HG03378 (cell line): ENCODE measurements around the gene TAF6L.
"Not testable (repeated sequence)": the region's sequence is repeated elsewhere in the genome, so short reads cannot be mapped to it uniquely, and the experiment has no call there.

ENCODE experiments used
- ATAC-seq: cut with Tn5 transposase; IDR thresholded peaks from one replicate; pipeline ENCODE4 v1.9.1; 2021; ENCODE audit warnings: mild to moderate bottlenecking, moderate library complexity; ENCODE audit not compliant: unreplicated experiment

Gene TAF6L

DNA sequence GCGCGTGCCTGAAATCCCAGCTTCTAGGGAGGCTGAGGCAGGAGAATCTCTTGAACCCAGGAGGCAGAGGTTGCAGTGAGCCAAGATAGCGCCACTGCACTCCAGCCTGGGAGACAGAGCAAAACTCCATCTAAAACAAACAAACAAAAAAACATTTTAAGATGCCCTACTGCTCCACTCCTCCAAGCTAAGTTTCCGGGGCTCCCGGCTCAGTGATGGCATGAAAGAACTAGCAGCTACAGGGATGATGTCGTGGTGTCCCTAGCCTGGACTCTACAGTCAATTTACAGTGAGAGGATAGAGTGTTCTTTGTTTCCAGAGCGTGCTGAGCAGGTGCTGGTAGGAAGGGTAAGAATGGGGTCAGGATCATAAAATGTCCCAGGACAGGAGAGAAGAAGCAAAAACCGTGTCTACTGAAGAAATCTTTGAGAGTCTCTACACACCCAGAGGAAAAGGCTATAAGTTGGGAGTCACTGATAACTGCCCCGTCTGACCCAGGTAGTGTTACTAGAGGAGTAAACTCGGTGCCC is 16.0 kb upstream of the TAF6L start:
- ATAC-seq = no peak

- ATAC-seq = no peak
These were observed 13.1 kb upstream of the TAF6L start for GRCh38 chr11:62757846-62758788.

DNA sequence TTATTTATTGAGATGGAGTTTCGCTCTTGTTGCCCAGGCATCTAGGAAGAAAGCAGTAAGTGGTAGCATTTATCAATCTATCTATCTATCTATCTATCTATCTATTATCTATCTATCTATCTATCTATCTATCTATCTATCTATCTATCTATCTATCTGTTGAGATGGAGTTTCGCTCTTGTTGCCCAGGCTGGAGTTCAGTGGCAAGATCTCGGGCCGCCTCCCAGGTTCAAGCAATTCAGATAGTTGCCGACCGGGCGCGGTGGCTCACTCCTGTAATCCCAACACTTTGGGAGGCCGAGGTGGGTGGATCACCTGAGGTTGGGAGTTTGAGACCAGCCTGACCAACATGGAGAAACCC is 10.3 kb upstream of the TAF6L start:
- ATAC-seq = not testable (repeated sequence)

GRCh38 chr11:62770778-62771143 is 435 bp upstream of the TAF6L start:
- peak; percentile 2 for ATAC-seq

DNA sequence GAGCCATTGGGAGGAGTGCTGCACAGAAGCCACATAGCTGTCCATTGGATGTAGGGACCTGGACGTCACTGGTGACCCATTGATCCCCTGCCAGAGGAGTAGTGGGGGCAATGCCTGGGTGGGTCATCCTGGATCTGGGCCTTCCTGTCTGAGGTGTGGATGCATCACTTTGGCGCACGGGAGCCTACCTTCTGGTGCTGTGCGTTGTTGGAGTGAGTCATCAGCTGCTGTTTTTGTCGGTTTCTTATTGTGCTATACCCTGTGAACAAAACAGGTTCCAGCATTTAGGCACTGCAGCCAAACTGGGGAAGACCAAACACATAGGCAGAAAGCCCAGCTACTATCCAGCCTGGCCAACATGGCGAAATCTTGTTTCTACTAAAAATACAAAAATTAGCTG is 3.2 kb downstream of the TAF6L start:
- ATAC-seq = no peak

DNA sequence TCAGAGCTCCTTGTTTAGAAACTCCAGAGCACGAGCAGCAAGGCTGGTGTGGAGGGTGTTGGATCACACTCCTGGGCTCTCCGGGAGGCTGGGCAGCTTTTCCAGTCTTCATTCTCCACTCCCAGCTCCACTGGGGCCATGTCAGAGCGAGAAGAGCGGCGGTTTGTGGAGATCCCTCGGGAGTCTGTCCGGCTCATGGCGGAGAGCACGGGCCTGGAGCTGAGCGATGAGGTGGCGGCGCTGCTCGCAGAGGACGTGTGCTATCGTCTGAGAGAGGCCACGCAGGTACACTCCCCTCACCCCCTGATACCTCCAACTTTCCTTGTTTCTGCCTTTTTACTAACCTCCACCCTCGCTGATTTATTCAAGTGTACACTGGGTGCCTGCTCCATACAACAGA is 4.5 kb downstream of the TAF6L start:
- ATAC-seq = no peak

- ATAC-seq = no peak
These were observed 6.2 kb downstream of the TAF6L start for GRCh38 chr11:62777389-62777788.

DNA sequence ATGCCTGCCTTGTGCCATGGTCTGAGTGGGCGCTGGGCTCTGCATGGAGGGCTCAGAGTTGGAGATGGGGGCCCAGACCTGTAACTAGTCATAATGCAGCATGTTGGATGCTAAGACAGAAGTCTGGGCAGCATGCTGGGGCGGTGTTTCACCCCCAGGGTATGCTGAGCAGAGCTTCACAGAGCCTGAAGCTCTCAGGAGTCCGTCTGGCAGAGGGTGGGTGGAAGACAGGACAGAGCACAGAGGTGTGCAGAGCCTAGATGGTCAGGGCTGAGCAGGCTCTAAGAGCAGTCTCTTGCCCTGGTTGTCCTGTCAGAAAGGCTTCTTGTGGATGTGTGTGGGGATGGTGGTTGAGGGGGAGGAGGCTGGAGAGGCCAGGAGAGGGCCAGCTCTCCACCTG is 7.2 kb downstream of the TAF6L start:
- no peak for ATAC-seq

- no peak for ATAC-seq
These were observed 11.6 kb downstream of the TAF6L start for GRCh38 chr11:62782753-62783152.

GRCh38 chr11:62786318-62787004 is 15.3 kb downstream of the TAF6L start:
- ATAC-seq = peak; percentile 43

DNA sequence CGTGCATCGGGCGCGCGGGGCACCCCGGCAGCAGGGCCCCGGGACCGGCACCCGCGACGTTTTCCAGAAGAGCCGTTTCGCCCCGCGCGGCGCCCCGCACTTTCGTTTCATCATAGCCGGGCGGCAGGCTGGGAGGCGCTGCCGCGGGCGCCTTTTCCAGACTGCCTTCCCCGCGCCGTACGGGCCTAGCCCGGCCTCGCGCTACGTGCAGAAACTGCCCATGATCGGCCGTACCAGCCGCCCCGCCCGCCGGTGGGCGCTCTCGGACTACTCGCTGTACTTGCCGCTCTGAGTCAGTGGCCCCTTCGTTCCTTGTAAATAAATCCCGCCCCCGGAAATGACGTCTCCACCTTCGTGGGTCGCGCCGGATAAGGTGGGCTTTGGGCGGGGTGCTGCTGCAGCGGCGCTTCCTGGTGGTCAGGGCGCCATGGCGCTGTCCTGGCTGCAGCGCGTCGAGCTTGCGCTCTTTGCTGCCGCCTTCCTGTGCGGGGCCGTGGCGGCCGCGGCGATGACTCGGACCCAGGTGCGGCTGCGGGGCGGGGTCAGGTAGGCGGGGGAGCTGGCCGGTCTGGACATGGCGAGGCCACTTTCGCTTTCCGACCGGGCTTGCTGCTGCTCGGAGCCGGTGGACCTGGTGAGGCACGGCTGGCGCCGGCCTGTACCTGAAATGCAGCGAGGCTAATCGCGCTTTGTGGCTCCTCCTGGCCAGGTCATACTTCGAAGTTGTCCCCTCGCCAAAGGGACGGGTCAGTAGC is 16.0 kb downstream of the TAF6L start, which contains the start of gene TMEM179B:
Gene TMEM179B, plus strand, starts transcription at position 398 of the 755 bp plus-strand sequence. Its CDS starts 30 bp downstream, at position 428.
- peak; percentile 53 for ATAC-seq

DNA sequence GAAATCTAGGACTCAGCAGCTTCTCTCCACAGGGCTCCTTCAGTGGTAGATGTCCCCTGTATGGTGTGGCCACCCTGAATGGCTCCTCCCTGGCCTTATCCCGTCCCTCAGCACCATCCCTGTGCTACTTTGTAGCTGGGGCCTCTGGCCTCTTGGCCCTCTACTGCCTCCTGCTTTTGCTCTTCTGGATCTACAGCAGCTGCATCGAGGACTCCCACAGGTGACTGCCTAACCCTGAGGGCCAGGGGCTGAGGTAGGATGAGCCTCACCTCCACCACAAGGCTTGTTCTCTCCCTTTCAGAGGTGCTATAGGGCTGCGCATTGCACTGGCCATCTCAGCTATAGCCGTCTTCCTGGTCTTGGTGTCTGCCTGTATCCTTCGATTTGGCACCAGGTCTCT is 17.8 kb downstream of the TAF6L start:
- no peak for ATAC-seq

DNA sequence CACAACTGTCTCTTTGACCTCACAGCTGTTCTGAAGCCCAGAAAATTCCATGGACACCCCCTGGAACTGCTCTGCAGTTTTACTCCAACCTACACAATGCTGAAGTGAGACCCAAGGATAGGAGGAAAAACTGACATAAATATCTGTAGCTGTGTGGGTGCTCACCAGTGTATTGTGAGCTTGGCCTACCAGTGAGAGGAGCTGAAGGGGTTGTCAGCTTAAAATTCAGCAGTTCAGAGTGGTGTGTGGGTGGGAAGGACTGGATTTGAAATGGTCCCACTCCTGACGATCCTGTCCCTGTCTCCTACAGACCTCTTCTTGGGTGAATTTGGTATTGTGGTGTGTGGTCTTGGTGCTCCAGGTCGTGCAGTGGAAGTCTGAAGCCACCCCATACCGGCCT is 18.4 kb downstream of the TAF6L start:
- no peak for ATAC-seq

GRCh38 chr11:62791501-62792201 is 20.5 kb downstream of the TAF6L start, which contains the start of gene TMEM223:
Gene TMEM223 (minus strand): TSS chr11:62792006. CDS start chr11:62791994, 12 bp downstream.
- ATAC-seq = peak; percentile 38

GRCh38 chr11:62792202-62792575 is 21.0 kb downstream of the TAF6L start:
- no peak for ATAC-seq

DNA sequence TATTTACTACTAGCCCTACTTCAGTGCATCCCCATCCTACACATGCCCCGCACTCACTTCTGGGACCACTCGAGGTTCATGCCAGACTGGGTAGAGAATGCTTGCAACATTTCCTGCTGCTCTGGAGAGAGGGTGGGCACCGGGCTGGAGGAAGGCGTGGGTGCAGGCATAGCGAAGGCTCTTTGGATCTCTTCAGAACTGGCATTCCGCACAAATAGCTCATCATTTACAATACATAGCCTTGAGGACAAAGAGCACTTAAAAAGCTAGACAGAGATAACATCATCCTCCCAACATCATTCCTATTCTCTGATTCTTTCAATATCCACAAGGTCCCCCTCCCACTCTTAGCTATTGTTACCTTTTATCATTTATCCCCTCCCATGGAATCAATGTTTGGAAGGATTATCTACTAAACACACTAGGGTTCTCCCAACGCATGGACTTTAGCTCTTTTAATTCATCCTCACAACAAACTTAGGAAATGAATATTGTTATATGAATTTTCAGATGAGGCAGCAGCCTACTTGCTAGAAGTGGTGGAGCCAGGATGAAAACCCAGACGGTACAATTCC is 23.1 kb downstream of the TAF6L start:
- no peak for ATAC-seq

- ATAC-seq = no peak
These were observed 25.1 kb downstream of the TAF6L start for GRCh38 chr11:62796281-62796680.

DNA sequence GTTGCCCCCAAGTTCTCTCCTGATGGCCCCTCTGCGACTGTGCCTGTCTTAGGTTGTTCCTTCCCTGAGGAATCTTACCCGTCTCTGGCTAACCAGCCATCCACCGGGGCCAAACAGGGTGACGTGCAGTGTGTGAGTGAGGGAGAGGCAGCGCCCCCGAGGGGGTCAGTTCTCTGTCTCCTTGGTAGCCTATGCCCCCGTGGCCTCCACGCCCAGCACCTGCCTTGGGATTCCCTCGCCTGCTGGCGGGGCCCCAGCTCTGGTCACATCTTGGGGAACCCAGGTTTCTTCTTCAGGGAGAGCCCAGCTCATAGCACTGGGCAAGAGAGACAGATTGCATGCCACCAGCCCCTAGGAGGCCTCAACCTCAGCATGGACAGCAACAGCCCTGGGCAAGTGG is 28.3 kb downstream of the TAF6L start:
- no peak for ATAC-seq

DNA sequence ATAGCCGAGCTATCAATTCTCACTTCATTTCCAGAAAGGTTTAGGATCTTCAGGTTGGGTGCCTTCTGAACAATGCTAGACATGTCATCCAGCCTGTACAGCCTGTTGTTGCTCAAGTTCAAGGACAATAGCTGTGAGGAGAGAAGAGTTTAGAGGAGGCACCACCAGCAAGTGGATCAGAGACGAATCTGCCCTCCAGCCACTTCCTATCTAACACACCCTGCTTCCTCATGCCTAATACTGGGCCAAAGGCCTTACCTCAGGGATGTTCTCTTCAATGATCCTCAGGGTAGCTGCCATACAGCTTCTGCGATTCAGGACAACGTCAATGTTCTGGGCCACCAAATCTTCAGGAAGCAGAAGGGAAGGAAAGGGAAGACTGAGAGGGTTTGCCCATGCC is 29.9 kb downstream of the TAF6L start:
- ATAC-seq = no peak
